GM18858 (cell line): Measurements from ENCODE around the gene CYP4V2.
A peak's percentile ranks its signal among the peaks of the same experiment; 100 is the strongest.

ENCODE experiments used
- ATAC-seq: cut with Tn5 transposase; IDR thresholded peaks from one replicate; pipeline ENCODE4 v1.9.1; 2021; ENCODE audit not compliant: unreplicated experiment

CYP4V2 gene

DNA sequence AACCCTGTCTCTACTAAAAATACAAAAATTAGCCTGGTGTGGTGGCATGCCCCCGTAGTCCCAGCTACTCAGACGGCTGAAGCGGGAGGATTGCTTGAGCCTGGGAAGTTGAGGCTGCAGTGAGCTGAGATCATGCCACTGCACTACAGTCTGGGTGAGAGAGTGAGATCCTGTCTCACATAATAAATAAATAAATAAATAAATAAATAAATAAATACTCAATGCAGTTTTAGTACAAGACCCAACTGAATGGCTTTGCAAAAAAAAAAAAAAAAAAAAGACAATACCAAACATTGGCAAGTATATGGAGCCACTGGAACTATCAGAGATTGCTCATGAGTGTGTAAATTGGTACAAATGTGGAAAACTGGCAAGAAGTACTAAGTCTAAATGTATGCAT is 3.3 kb upstream of the CYP4V2 start:
- no peak for ATAC-seq

- no peak for ATAC-seq
Measured at GRCh38 chr4:186189656-186190055, 1.7 kb upstream of the CYP4V2 start.

- peak; percentile 10 for ATAC-seq
Measured at GRCh38 chr4:186190581-186191199, 677 bp upstream of the CYP4V2 start.

- peak; percentile 3 for ATAC-seq
Measured at GRCh38 chr4:186192066-186192612, 772 bp downstream of the CYP4V2 start.

GRCh38 chr4:186193851-186194250 is 2.5 kb downstream of the CYP4V2 start:
- no peak for ATAC-seq

DNA sequence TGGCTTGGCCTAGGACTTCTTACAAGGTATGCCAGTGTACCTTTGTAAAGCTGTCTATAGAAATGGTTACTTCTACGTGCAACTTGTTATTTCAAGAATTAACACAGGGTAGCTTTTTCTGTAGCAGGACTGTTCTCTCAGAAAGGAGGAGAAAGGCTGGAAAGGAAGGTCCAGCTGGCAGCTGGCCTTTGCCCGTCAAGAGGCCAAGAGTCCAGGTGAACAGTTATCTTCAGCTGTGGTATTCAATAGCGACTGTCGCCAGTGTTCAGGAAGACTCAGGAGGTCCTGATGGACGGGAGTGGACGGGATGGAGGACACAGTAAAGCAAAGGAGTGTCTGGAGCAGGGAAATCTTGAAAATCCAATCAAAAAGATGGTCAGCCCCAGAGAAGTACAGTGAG is 4.7 kb downstream of the CYP4V2 start:
- no peak for ATAC-seq

- ATAC-seq = no peak
Measured at GRCh38 chr4:186200516-186200915, 9.1 kb downstream of the CYP4V2 start.

GRCh38 chr4:186201010-186201409 is 9.6 kb downstream of the CYP4V2 start:
- no peak for ATAC-seq

GRCh38 chr4:186201535-186202230 is 10.3 kb downstream of the CYP4V2 start:
- peak; percentile 95 for ATAC-seq

GRCh38 chr4:186202490-186203140 is 11.2 kb downstream of the CYP4V2 start:
- no peak for ATAC-seq

DNA sequence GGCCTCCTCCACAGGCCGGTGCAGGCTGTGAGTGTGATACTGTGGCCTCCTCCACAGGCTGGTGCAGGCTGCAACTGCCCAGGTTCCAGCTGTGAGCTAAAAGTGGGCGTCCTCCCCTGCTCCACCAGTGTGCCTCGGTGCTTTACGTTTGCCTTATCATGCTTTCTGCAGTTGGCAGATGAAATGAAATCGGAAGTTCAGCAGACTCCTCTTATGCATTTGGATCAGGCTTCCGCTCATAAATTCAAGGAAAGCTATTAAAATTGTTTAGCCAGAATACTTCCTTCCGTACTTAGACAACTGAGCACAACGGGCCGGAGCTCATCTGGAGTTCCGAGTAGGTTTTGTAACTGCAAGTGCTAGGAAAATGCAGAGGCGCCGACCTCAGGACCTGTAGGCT is 12.0 kb downstream of the CYP4V2 start:
- ATAC-seq = no peak

- ATAC-seq = no peak
Measured at GRCh38 chr4:186204103-186204559, 12.8 kb downstream of the CYP4V2 start.

DNA sequence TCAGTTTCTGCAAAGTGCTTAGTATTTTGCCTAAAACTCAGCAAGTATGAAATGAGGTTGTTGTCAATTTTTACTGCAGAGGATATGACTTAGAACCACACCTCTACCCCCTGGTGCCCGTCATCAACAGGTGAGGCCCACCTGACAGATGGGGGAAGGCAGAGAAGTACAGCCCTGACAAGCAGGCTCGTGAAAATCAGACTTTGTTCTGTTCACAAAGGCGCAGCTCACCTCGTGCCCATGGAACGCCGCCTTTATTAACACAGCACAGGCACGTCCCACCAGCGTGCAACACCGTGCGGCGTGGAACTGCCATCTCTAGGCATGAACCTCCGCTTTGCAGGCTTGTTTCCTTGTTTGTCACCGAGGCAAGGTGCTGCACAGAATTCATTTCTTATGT is 13.3 kb downstream of the CYP4V2 start:
- ATAC-seq = no peak

- ATAC-seq = no peak
Measured at GRCh38 chr4:186205156-186205555, 13.8 kb downstream of the CYP4V2 start.

DNA sequence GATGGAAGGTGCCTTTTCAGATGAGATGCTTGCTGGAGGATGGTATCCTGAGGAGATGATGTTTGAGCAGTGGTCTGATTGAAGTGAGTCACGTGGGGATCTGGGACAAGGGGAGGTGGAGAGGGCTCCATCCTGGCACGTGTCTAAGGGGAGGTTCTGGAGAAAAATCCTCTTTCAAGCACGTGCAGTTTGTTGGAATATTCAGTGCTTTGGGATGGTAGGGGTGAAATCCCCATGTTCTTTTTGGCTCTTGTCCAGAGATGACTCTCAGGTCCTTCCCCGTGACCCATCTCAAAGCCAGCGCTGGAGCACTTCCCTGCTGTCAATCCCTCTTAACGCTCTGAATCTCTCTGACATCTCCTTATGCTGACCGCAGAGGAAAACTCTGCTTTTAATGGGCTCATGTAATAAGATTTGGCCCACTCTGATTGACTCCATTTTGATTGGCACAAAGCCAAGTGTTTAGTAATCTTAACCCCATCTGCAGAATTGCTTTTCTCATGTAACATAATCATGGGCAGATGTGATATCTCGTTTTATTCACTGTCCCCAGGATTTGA is 25.2 kb downstream of the CYP4V2 start:
- no peak for ATAC-seq

GRCh38 chr4:186217733-186218293 is 26.4 kb downstream of the CYP4V2 start:
- no peak for ATAC-seq

DNA sequence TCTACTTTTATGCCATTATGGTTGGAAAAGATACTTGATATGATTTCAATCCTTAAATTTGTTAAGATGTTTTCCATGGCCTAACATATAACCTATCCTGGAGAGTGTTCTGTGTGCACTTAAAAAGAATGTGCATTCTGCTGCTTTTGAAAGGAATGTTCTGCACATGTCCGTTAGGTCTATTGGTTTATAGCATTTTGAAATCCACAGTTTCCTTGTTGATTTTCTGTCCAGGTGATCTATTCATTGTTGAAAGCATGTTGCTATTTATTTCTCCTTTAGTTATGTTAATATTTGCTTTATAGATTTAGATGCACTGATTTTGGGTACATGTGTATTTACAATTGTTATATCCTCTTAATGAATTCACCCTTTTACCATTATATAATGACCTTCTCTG is 30.3 kb downstream of the CYP4V2 start:
- no peak for ATAC-seq

GRCh38 chr4:186225848-186226247 is 34.5 kb downstream of the CYP4V2 start:
- no peak for ATAC-seq

DNA sequence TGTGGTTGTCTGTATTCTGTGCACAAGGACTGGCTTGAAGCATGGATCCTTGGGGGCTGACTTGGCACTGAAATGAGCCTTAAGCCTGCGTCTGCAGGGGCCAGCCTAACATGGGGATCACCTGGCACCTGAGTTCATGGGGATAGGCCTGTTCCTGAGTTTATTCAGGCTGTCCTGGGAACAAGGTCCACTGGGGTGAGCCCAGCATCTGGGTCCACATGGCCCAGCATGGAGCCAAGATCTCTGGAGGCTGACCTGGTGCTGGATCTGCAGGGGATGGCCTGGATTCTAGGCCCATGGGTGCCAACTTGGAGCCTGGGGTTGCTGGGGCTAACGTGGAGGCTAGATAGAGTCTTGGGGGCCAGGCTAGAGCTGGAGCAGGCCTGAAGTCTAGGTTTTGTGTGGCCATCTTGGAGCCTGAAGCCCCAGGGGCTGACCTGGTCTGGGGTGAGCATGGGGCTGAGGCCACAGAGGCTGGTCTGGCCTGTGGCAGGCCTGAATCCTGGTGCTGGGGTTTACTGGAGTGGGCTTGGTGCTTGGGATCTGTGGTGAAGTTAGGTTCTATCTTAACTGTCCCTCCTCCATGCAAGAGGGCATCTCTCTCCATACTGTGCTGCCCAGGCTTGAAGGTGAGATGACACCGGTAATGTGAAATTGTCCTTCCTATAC is 35.3 kb downstream of the CYP4V2 start:
- ATAC-seq = no peak

- ATAC-seq = no peak
Measured at GRCh38 chr4:186227221-186227620, 35.9 kb downstream of the CYP4V2 start, which contains the start of gene KLKB1. Gene KLKB1, plus strand, starts transcription at chr4:186227507. Its CDS starts 689 bp downstream, at chr4:186228196.
